ENCODE measurements around the gene RHOC.
A peak's percentile ranks its signal among the peaks of the same experiment; 100 is the strongest.

RHOC gene

DNA sequence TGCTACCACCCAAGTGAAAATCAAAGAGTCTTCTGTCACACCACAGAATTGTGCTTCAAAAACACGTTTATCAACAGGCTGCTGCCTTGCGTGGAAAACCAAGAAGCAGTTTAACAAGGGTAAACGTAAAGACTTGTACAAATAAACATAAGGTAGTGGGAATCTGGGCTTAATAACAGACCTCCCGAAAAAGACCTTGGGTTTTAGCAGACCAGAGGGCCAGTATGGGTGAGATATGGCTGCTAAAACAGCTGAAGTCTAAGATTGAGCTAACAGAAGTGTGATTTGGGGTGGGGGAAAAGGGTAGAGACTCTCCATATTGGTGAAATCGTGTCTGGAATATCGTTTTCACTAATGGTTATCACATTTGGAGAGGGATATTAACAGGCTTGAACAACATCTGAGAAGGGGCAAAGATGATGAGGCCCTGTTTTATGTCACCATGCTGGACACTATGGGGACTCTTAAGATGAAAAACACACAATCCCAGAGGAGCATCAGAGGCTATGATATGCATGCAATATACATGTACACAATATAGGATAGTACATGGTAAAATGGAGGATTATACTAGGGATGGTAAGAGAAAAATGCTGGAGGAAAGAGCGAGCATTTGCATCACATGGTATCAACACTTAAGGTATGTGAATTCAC, 31.1 kb downstream of the RHOC start:
- DNase-seq, result no peak

- DNase-seq, result no peak
Measured at GRCh38 chr1:112674986-112675727, 31.8 kb downstream of the RHOC start.

DNA sequence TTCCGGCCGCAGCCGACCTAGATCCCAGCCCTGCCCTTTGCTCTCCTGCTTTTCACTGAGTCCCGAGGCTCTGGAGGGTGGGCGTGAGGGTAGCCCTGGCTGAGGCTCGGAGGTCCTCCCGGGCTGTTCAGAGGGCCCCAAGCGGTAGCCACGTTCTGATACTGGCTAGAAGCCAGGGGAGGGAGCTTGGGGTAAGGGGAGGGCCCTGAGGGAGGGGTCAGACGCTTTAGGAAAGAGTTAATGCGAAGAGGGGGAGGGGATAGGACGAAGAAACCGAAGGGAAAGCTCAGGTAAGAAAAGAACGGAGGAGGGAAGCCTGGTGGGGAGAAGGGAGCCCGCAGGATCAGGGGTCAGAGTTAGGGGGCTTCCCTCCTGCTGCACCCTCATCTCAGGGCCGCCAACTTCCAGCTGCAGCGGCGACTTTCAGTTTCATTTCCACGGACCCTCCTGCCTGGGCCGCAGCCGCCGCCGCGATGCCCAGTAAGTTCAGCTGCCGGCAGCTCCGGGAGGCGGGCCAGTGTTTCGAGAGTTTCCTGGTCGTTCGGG, 32.4 kb downstream of the RHOC start, which contains the start of gene MOV10:
Gene MOV10 (plus strand): TSS at position 220 of the 546 bp plus-strand sequence. CDS start 254 bp downstream, at position 474.
- peak; percentile 56 for DNase-seq

DNA sequence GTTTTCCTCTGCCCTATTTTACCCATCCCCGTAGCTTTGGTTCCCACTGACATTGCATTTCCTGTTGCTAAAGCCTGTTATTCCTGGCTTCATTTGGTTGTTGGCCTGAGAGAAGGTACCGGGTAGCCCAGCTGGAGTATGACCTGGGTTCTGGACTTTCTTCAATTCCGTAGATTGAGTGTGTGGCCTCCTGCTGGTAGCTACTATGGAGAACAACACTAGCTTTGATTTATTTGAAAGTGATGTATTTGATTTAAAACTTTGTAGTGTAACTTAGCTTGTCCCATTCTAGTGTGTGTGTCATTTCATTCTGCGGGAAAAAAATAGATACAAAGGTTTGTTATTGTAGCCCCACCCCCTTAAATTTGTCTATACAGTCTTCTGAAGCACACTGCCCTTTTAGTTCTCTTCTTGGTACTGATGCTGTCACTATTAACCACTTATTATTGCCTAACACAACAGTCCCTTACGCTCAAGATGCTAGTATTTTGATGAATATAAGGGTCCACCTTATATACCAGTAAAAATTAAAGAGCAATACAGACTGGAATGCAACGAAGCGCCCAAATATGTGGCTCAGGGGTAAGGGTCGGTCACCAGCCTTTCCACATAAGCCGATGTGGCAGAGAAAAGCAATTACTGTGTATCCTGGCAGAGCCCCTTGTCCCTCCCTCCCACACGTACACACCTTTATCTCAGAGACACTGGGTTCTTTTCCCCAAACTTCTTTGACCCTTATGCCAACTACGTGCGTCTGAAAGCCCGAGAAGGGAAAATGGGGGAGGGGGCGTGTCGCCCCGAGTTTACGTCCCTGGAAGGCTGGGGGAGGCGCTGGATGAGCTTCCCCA, 33.1 kb downstream of the RHOC start:
- no peak for DNase-seq

DNA sequence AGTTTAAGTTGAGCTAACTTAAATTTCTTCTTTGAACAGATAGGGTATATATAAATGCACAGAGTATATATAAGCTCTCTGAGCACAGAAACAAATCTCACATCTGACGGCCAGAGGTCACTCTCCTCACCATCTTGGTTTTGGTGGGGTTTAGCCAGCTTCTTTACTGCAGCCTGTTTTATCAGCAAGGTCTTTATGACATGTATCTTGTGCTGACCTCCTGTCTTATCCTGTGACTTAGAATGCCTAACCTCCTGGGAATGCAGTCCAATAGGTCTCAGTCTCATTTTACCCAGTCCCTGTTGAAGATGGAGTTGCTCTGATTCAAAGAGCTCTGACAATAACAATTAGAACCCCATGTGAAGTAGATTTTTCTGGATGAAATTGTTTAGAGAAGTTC, 34.1 kb downstream of the RHOC start:
- DNase-seq, result no peak

- DNase-seq, result no peak
Measured at GRCh38 chr1:112672009-112672408, 34.9 kb downstream of the RHOC start.

DNA sequence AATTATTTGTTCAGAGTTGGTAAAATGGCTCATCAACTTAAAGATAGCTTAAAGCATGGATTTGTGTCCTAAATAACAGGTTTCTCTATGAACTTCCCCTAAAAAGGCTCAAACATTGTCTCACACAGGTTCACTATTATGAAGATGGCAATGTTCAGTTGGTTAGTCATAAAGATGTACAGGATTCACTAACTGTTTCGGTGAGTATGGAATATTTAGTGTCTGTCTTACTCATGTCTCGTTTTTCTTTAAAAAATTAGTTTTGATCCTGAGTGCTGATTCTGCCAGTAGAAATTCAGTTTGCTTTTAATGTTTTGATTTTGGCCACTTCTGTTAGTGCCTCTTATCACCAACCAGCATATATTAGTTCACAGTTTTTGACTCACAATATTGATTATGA, 40.0 kb downstream of the RHOC start:
- DNase-seq, result no peak

DNA sequence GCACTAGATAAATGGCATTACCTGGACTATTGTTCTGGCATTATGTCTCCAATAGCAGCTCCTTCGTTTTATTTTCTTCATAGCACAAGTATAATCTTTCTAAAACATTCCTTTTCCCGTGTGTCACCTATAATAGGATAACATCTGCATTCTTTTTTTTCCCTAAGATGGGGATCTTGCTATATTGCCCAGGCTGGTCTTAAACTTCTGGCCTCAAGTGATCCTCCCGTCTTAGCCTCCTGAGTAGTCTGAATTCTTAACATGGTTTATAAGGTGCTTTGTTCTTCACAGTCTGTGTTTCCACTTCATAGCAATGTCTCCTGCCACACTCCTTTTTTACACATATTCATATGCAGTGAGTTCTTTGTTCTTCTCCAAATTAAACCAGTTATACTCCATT, 41.1 kb downstream of the RHOC start:
- DNase-seq, result no peak

GRCh38 chr1:112651205-112651604, 55.7 kb downstream of the RHOC start:
- no peak for DNase-seq
